ENCODE results near the gene EPPIN. TPM values are rescaled to one million over a fixed set of nuclear protein-coding genes. Genes with fewer than 3 reads are reported as not detected.

The EPPIN gene
- total RNA-seq = not detected

DNA sequence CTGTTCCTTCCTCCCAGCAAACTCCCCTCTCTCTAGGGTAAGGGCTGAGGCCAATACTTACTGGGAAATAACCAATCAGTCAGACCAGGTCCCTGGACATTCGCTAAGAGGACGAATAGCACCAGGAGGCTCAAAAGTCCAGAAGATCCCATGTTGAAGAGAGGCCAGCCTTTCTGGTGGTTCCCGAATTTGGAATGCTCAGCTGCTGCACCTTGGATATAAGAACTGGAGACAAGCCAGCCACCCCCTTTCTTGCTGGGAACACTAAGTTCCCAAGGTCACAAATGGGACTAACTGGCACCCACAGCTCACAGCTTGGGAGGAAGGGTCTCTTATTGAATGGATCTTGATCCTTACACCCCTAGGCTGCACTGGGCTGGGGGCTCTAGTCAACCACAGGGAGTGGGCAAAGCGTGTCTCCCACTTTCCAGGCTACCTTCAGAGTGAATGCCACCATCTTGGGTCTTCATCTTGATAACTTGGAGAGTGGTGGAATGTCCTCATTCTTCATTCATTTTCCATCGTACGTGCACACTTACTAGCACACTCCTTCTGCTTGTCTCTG lies at the start of gene EPPIN:
Gene EPPIN (minus strand): TSS at position 196 of the 565 bp plus-strand sequence. CDS start 44 bp downstream, at position 152.
- H3K9me3 ChIP-seq = peaks cover 4% of the 10 kb centered on the region
- DNase-seq (ENCODE audit: low spot score) (no peak), ATAC-seq (ENCODE audit: insufficient number of reproducible peaks, low FRiP score, low read depth) (no peak)
- H3K36me3 ChIP-seq = no peaks in the 10 kb centered on the region
- TF ChIP-seq, protein P1, sequence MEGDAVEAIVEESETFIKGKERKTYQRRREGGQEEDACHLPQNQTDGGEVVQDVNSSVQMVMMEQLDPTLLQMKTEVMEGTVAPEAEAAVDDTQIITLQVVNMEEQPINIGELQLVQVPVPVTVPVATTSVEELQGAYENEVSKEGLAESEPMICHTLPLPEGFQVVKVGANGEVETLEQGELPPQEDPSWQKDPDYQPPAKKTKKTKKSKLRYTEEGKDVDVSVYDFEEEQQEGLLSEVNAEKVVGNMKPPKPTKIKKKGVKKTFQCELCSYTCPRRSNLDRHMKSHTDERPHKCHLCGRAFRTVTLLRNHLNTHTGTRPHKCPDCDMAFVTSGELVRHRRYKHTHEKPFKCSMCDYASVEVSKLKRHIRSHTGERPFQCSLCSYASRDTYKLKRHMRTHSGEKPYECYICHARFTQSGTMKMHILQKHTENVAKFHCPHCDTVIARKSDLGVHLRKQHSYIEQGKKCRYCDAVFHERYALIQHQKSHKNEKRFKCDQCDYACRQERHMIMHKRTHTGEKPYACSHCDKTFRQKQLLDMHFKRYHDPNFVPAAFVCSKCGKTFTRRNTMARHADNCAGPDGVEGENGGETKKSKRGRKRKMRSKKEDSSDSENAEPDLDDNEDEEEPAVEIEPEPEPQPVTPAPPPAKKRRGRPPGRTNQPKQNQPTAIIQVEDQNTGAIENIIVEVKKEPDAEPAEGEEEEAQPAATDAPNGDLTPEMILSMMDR (IDR thresholded peaks at IDR 0.05) = no peak
- no peak within 1 kb of the TSS for H3K27ac ChIP-seq
- no peak within 1 kb of the TSS for H3K4me3 ChIP-seq
- no peaks in the 10 kb centered on the region for H3K27me3 ChIP-seq (replicated peaks; ENCODE audit: insufficient read depth)
- no peaks in the 10 kb centered on the region for H3K4me1 ChIP-seq (ENCODE audit: control insufficient read depth in 1 of 2, low read depth in 2 of 2)

DNA sequence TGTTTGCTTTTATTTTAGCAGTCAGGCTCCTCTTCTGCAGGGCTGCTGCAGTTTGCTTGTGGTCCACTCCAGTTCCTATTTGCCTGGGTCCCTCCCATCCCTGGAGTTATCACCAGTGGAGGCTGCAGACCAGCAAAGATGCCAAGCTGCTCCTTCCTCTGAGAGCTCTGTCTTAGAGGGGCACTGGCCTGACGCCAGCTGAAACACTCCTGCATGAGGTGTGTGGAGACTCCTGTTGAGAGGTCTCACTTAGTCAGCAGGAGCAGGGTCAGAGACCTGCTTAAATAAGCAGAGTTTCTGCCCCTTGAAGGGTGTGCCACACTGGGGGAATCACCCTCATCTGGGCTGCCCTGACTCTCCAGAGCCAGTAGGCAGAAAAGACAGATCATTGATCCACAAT lies 48.0 kb upstream of the EPPIN start:
- Histone ChIP-seq H3K27ac (no peak overlapping the region), H3K36me3 (no peaks in the 10 kb centered on the region), H3K9me3 (no peaks in the 10 kb centered on the region), H3K27me3 (replicated peaks; ENCODE audit: insufficient read depth) (no peaks in the 10 kb centered on the region), H3K4me3 (no peak overlapping the region), H3K4me1 (ENCODE audit: control insufficient read depth in 1 of 2, low read depth in 2 of 2) (no peaks in the 10 kb centered on the region)
- DNase-seq (ENCODE audit: low spot score) (no peak), ATAC-seq (ENCODE audit: insufficient number of reproducible peaks, low FRiP score, low read depth) (no peak)
- TF ChIP-seq, protein P1 (IDR thresholded peaks at IDR 0.05) = no peak

DNA sequence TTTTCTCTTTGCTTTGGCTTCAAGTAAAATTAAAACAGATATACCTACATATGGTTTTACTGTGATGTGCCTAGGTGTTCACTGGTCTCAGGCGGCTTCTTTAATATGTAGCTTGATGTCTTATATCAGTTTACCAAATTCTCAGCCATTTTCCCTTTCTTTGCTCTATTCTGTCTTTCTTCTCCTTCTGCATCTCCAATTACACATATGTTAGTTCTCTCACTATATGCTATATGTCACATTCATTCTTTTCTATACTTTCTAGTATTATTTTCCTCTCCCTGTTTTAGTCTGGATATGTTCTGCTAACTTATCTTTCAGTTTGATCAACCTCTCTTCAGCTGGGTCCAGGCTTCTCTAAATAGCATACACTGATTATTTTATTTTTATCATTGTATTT lies 46.3 kb upstream of the EPPIN start:
- H3K27ac ChIP-seq = no peak overlapping the region
- ATAC-seq (ENCODE audit: insufficient number of reproducible peaks, low FRiP score, low read depth) (no peak), DNase-seq (ENCODE audit: low spot score) (no peak)
- no peak overlapping the region for H3K4me3 ChIP-seq
- H3K27me3 ChIP-seq (replicated peaks; ENCODE audit: insufficient read depth) = no peaks in the 10 kb centered on the region
- H3K9me3 ChIP-seq = no peaks in the 10 kb centered on the region
- H3K4me1 ChIP-seq (ENCODE audit: control insufficient read depth in 1 of 2, low read depth in 2 of 2) = no peaks in the 10 kb centered on the region
- H3K36me3 ChIP-seq = no peaks in the 10 kb centered on the region
- TF ChIP-seq, protein P1 (IDR thresholded peaks at IDR 0.05) = no peak

DNA sequence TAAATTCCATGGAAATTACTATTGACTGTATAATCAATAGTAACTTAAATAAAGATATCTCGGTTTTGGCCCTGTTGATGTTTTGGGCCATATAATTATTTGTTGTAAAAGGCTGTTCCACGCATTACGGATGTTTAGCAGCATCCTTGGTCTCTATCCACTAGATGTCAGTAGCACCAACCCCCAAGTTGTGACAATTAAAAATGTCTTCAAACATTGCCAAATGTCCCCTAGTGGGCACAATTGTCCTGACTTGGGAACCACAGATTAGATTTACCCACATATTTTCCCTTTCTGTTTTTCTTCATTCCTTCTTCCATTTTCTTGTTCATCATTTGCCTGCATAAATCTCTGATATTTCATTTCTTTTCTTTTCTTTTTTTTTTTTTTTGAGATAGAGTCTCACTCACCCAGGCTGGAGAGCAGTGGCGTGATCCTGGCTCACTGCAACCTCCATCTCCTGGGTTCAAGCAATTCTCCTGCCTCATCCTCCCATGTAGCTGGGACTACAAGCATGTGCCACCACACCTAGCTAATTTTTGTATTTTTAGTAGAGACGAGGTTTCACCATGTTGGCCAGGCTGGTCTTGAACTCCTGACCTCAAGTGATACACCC lies 45.5 kb upstream of the EPPIN start:
- Histone ChIP-seq H3K27me3 (replicated peaks; ENCODE audit: insufficient read depth) (no peaks in the 10 kb centered on the region), H3K4me3 (no peak overlapping the region), H3K9me3 (no peaks in the 10 kb centered on the region), H3K27ac (no peak overlapping the region), H3K4me1 (ENCODE audit: control insufficient read depth in 1 of 2, low read depth in 2 of 2) (no peaks in the 10 kb centered on the region), H3K36me3 (no peaks in the 10 kb centered on the region)
- no peak for DNase-seq (ENCODE audit: low spot score)
- TF ChIP-seq, protein P1 (IDR thresholded peaks at IDR 0.05) = no peak
- ATAC-seq (ENCODE audit: insufficient number of reproducible peaks, low FRiP score, low read depth) = no peak

DNA sequence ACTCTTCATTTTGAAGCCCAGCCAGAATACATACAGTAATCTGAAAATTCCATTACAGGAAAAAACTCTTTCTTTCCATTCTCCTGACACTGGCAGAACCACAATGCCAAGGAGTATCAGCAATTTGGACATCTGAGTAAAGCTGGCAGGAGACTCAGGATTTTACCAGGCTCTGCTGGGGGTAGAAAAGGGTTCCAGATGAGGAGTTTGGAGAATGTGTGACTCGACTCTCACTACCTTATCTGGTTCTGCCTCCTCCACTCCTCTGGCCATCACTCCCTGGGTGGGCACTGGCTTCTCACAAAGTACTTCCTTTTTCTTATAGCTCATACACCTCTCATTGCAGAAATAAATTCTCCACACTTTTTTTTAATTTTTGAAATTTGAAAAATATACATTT lies 42.5 kb upstream of the EPPIN start:
- Histone ChIP-seq H3K27ac (no peak overlapping the region), H3K9me3 (no peaks in the 10 kb centered on the region), H3K27me3 (replicated peaks; ENCODE audit: insufficient read depth) (no peaks in the 10 kb centered on the region), H3K4me3 (no peak overlapping the region), H3K36me3 (no peaks in the 10 kb centered on the region), H3K4me1 (ENCODE audit: control insufficient read depth in 1 of 2, low read depth in 2 of 2) (no peaks in the 10 kb centered on the region)
- TF ChIP-seq, protein P1 (IDR thresholded peaks at IDR 0.05) = no peak
- DNase-seq (ENCODE audit: low spot score) (no peak), ATAC-seq (ENCODE audit: insufficient number of reproducible peaks, low FRiP score, low read depth) (no peak)

Data from thoracic aorta (tissue), 2 donors.